Measurements from ENCODE around the gene BUB1B.
"Not testable (repeated sequence)": the region's sequence is repeated elsewhere in the genome, so short reads cannot be mapped to it uniquely, and the experiment has no call there.

The BUB1B gene

DNA sequence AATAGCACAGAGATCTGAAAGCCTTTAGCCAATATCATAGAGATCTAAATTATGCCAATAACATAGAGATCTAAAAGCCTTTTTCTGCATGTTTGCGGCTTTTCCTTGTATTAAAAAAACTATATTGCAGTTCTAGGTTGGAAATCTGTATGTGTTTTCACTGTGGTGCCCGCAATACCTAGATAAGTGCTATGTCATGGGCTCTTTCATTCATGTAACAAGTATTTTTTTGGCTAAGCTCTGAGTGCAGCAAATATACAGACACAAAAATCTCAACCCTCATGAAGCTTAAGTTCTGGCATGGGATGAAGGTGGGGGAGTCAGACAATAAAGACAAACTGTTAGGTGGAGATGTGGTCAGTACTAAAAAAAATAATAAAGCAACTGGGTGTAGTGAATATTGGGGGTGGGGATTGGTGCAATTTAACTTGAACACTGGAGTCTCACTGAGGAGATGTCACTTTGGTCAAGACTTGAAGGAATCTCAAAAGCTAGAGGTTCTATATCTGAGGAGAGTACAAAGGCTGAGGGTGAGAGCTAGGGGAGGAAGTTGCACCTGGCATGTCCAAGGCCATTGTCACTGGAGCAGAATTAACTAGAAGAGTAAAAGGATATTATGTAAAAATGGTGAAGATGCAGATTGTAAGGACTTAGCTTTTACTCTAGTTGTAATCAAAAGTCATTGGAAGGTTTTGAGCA, 973 bp downstream of the BUB1B start:
- no CpG with 5 or more reads among the region's 2 CpGs for WGBS
- Histone ChIP-seq H3K4me1 (ENCODE audit: control insufficient read depth, insufficient read depth, low read depth, low read length) (peaks cover 3% of the 10 kb centered on the region), H3K9me3 (ENCODE audit: control insufficient read depth, low read length) (no peaks in the 10 kb centered on the region), H3K4ac (ENCODE audit: low read depth in 1 of 2, low read length in 2 of 2) (no peak overlapping the region), H3K27ac (ENCODE audit: low read length, poor library complexity, severe bottlenecking) (no peak overlapping the region), H4K8ac (ENCODE audit: low read length) (no peak overlapping the region), H3K18ac (ENCODE audit: low read depth in 1 of 2, low read length in 2 of 2) (no peak overlapping the region), H3K27me3 (ENCODE audit: control insufficient read depth in 1 of 2, insufficient read depth in 1 of 2, low read length in 2 of 2) (no peaks in the 10 kb centered on the region), H2BK5ac (ENCODE audit: low read depth, low read length, poor library complexity, severe bottlenecking) (no peak overlapping the region), H3K23ac (ENCODE audit: low read length in 2 of 2) (no peak overlapping the region), H3K14ac (ENCODE audit: low read length in 2 of 2) (no peak overlapping the region), H3K79me1 (replicated peaks; ENCODE audit: low read length, poor library complexity, severe bottlenecking) (peaks cover 10% of the 10 kb centered on the region), H3K36me3 (ENCODE audit: control insufficient read depth in 1 of 2, insufficient read depth in 2 of 2, low read depth in 1 of 2, low read length in 2 of 2) (no peaks in the 10 kb centered on the region), H2AK5ac (ENCODE audit: low read length, severe bottlenecking) (no peak overlapping the region), H3K4me2 (ENCODE audit: low read length, poor library complexity, severe bottlenecking) (peak overlapping the region; percentile 52), H4K91ac (ENCODE audit: low read length) (no peak overlapping the region), H2AFZ (ENCODE audit: low read depth, low read length) (no peak overlapping the region), H3K9ac (ENCODE audit: low read length) (peak overlapping the region; percentile 81), H2BK15ac (ENCODE audit: low read depth, poor library complexity, severe bottlenecking) (no peak overlapping the region), H3K4me3 (ENCODE audit: insufficient read depth in 1 of 2, low read depth in 1 of 2, low read length in 2 of 2) (peak overlapping the region in 1 of 2 experiments; percentile 99), H2BK12ac (ENCODE audit: low read length in 2 of 2) (no peak overlapping the region), H2BK120ac (ENCODE audit: low read depth, low read length) (no peak overlapping the region)
- peak; percentile 11 for DNase-seq

DNA sequence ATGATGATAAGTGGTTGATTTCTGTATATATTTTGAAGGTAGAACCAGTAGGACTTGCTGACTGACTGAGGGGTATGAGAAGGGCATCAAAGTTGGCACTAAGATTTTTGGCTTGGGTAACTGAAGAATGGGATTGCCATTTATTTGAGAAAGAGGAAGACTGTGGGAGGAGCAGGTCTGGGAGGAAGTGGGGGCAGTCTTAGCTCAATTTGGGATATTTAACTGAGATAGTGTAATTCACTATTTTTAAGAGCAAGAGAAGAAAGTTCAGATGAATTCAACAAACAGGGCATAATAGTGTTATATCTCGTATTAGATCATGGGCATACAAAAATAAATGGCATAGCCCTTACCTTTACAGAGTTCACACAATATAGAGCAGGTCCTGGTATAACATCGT, 1.7 kb downstream of the BUB1B start:
- H3K4me1 ChIP-seq (ENCODE audit: control insufficient read depth, insufficient read depth, low read depth, low read length): peaks cover 3% of the 10 kb centered on the region
- peaks cover 10% of the 10 kb centered on the region for H3K79me1 ChIP-seq (replicated peaks; ENCODE audit: low read length, poor library complexity, severe bottlenecking)

DNA sequence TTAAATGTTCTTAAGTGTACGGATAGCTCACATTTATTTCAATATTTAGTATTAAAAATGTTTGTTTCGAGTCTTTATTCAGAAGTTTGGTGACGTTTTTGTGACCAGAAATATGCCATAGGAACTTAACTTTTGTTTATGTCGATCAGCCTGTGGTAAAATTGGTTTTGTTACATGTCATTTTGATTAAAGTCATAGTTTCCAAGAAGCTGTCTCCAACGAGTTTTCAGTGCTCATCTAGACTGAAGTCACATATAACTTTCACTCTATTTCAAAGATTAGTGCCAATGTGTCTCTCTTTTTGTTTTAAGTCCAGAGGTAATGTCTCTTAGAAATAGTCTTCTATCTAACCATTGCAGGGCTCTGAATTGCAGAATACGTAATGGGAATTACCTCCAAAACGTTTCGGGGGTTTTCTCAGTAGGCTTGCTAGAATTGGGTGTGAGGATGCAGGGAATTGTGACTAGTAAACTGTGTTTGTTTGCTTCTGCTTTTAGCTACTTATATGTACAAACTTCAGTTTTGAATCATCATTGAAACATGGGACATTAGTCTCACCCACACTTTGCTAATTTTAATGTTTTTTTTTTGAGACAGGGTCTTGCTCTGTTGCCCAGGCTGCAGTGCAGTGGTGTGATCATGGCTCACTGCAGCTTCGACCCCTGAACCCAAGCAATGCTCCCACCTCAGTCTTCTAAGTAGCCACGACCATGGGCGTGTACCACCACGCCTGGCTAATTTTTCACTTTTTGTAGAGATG, 3.0 kb downstream of the BUB1B start:
- Histone ChIP-seq H2AK5ac (ENCODE audit: low read length, severe bottlenecking) (no peak overlapping the region), H3K18ac (ENCODE audit: low read depth in 1 of 2, low read length in 2 of 2) (no peak overlapping the region), H3K4me1 (ENCODE audit: control insufficient read depth, insufficient read depth, low read depth, low read length) (peaks cover 3% of the 10 kb centered on the region), H2BK12ac (ENCODE audit: low read length in 2 of 2) (no peak overlapping the region), H2BK120ac (ENCODE audit: low read depth, low read length) (no peak overlapping the region), H3K14ac (ENCODE audit: low read length in 2 of 2) (no peak overlapping the region), H3K9me3 (ENCODE audit: control insufficient read depth, low read length) (no peaks in the 10 kb centered on the region), H3K27ac (ENCODE audit: low read length, poor library complexity, severe bottlenecking) (no peak overlapping the region), H2AFZ (ENCODE audit: low read depth, low read length) (no peak overlapping the region), H3K27me3 (ENCODE audit: control insufficient read depth in 1 of 2, insufficient read depth in 1 of 2, low read length in 2 of 2) (no peaks in the 10 kb centered on the region), H3K4me3 (ENCODE audit: insufficient read depth in 1 of 2, low read depth in 1 of 2, low read length in 2 of 2) (no peak overlapping the region), H3K4me2 (ENCODE audit: low read length, poor library complexity, severe bottlenecking) (no peak overlapping the region), H3K36me3 (ENCODE audit: control insufficient read depth in 1 of 2, insufficient read depth in 2 of 2, low read depth in 1 of 2, low read length in 2 of 2) (no peaks in the 10 kb centered on the region), H3K23ac (ENCODE audit: low read length in 2 of 2) (no peak overlapping the region), H3K4ac (ENCODE audit: low read depth in 1 of 2, low read length in 2 of 2) (no peak overlapping the region), H2BK5ac (ENCODE audit: low read depth, low read length, poor library complexity, severe bottlenecking) (no peak overlapping the region), H4K91ac (ENCODE audit: low read length) (no peak overlapping the region), H3K79me1 (replicated peaks; ENCODE audit: low read length, poor library complexity, severe bottlenecking) (peaks cover 10% of the 10 kb centered on the region), H2BK15ac (ENCODE audit: low read depth, poor library complexity, severe bottlenecking) (no peak overlapping the region), H4K8ac (ENCODE audit: low read length) (no peak overlapping the region), H3K9ac (ENCODE audit: low read length) (no peak overlapping the region)
- no peak for DNase-seq
- WGBS: 94% methylated on average over 11 of the region's 12 CpGs

More for the DNA sequence above, 1.7 kb downstream of the BUB1B start:
- Histone ChIP-seq H3K4me2 (ENCODE audit: low read length, poor library complexity, severe bottlenecking) (no peak overlapping the region), H3K4me3 (ENCODE audit: insufficient read depth in 1 of 2, low read depth in 1 of 2, low read length in 2 of 2) (peak overlapping the region in 1 of 2 experiments; percentile 99), H3K9ac (ENCODE audit: low read length) (no peak overlapping the region), H2AFZ (ENCODE audit: low read depth, low read length) (no peak overlapping the region), H3K27ac (ENCODE audit: low read length, poor library complexity, severe bottlenecking) (no peak overlapping the region), H3K18ac (ENCODE audit: low read depth in 1 of 2, low read length in 2 of 2) (no peak overlapping the region), H3K14ac (ENCODE audit: low read length in 2 of 2) (no peak overlapping the region), H4K8ac (ENCODE audit: low read length) (no peak overlapping the region), H3K9me3 (ENCODE audit: control insufficient read depth, low read length) (no peaks in the 10 kb centered on the region), H2AK5ac (ENCODE audit: low read length, severe bottlenecking) (no peak overlapping the region), H3K27me3 (ENCODE audit: control insufficient read depth in 1 of 2, insufficient read depth in 1 of 2, low read length in 2 of 2) (no peaks in the 10 kb centered on the region), H3K36me3 (ENCODE audit: control insufficient read depth in 1 of 2, insufficient read depth in 2 of 2, low read depth in 1 of 2, low read length in 2 of 2) (no peaks in the 10 kb centered on the region), H4K91ac (ENCODE audit: low read length) (no peak overlapping the region), H3K23ac (ENCODE audit: low read length in 2 of 2) (no peak overlapping the region), H2BK12ac (ENCODE audit: low read length in 2 of 2) (no peak overlapping the region), H2BK120ac (ENCODE audit: low read depth, low read length) (no peak overlapping the region), H2BK15ac (ENCODE audit: low read depth, poor library complexity, severe bottlenecking) (no peak overlapping the region), H3K4ac (ENCODE audit: low read depth in 1 of 2, low read length in 2 of 2) (no peak overlapping the region), H2BK5ac (ENCODE audit: low read depth, low read length, poor library complexity, severe bottlenecking) (no peak overlapping the region)
- no peak for DNase-seq
- WGBS: 100% methylated on average over 1 of the region's 2 CpGs

DNA sequence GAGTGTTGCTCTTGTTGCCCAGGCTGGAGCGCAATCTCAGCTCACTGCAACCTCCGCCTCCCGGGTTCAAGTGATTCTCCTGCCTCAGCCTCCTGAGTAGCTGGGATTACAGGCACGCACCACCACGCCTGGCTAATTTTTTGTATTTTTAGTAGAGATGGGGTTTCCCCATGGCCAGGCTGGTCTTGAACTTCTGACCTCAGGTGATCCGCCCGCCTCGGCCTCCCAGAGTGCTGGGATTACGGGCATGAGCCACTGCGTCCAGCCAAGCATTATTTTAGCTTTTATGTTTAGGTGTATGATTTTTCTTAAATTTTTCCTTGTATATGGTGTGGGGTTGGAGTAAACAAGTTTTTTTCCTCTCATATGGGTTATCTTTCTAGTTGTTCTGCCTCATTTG, 6.5 kb downstream of the BUB1B start:
- H2AFZ ChIP-seq (ENCODE audit: low read depth, low read length); DNase-seq; H3K4me2 ChIP-seq (ENCODE audit: low read length, poor library complexity, severe bottlenecking); H2AK5ac ChIP-seq (ENCODE audit: low read length, severe bottlenecking); H3K14ac ChIP-seq (ENCODE audit: low read length in 2 of 2); H2BK120ac ChIP-seq (ENCODE audit: low read depth, low read length); H3K18ac ChIP-seq (ENCODE audit: low read depth in 1 of 2, low read length in 2 of 2); H3K4me3 ChIP-seq (ENCODE audit: insufficient read depth in 1 of 2, low read depth in 1 of 2, low read length in 2 of 2); H3K27ac ChIP-seq (ENCODE audit: low read length, poor library complexity, severe bottlenecking); H3K4me1 ChIP-seq (ENCODE audit: control insufficient read depth, insufficient read depth, low read depth, low read length); H3K9me3 ChIP-seq (ENCODE audit: control insufficient read depth, low read length); H4K8ac ChIP-seq (ENCODE audit: low read length); H2BK12ac ChIP-seq (ENCODE audit: low read length in 2 of 2); H3K9ac ChIP-seq (ENCODE audit: low read length); H3K4ac ChIP-seq (ENCODE audit: low read depth in 1 of 2, low read length in 2 of 2); H2BK15ac ChIP-seq (ENCODE audit: low read depth, poor library complexity, severe bottlenecking); H3K23ac ChIP-seq (ENCODE audit: low read length in 2 of 2); H2BK5ac ChIP-seq (ENCODE audit: low read depth, low read length, poor library complexity, severe bottlenecking); H4K91ac ChIP-seq (ENCODE audit: low read length); H3K27me3 ChIP-seq (ENCODE audit: control insufficient read depth in 1 of 2, insufficient read depth in 1 of 2, low read length in 2 of 2): not testable (repeated sequence)
- H3K36me3 ChIP-seq (ENCODE audit: control insufficient read depth in 1 of 2, insufficient read depth in 2 of 2, low read depth in 1 of 2, low read length in 2 of 2): peaks cover 0 to 11% of the 10 kb centered on the region in 2 experiments
- H3K79me1 ChIP-seq (replicated peaks; ENCODE audit: low read length, poor library complexity, severe bottlenecking): peaks cover 13% of the 10 kb centered on the region
- WGBS: 100% methylated on average over 10 of the region's 10 CpGs

All from mesenchymal stem cell (in vitro differentiated cells and primary cell).